Neural progenitor cell (in vitro differentiated cells): ENCODE results near the gene PPP1R36. TPM values are rescaled to one million over a fixed set of nuclear protein-coding genes. Genes with fewer than 3 reads are reported as not detected.
A peak's percentile ranks its signal among the peaks of the same experiment; 100 is the strongest.
"Not testable (repeated sequence)": the region's sequence is repeated elsewhere in the genome, so short reads cannot be mapped to it uniquely, and the experiment has no call there.

Source experiments
- DNase-seq: peaks from one replicate; pipeline ENCODE4 v3.0.0-alpha.2; 2016; ENCODE audit warnings: low spot score
- H2AFZ ChIP-seq: fragments of 200-600 bp; sonication (generic); replicated peaks from 2 replicates; pipeline ENCODE4 v1.6.1; 2016; ENCODE audit warnings: antibody characterized with exemption
- H3F3A ChIP-seq: fragments of 200-600 bp; sonication (generic); 2 replicates; pipeline ENCODE4 v1.6.1; 2016; ENCODE audit warnings: antibody characterized with exemption, low read depth
- H3K27ac ChIP-seq: fragments of 200-600 bp; sonication (generic); 2 replicates; pipeline ENCODE4 v1.5.1; 2016; ENCODE audit warnings: mild to moderate bottlenecking
- H3K27me3 ChIP-seq: fragments of 200-600 bp; sonication (generic); 2 replicates; pipeline ENCODE4 v1.6.1; 2016; ENCODE audit warnings: mild to moderate bottlenecking, moderate library complexity
- H3K36me3 ChIP-seq: fragments of 200-600 bp; sonication (generic); 2 replicates; pipeline ENCODE4 v1.5.1; 2016
- H3K4me1 ChIP-seq: fragments of 200-600 bp; sonication (generic); 2 replicates; pipeline ENCODE4 v1.6.1; 2016; ENCODE audit warnings: mixed run types
- H3K4me2 ChIP-seq: fragments of 200-600 bp; sonication (generic); 2 replicates; pipeline ENCODE4 v1.6.1; 2016
- H3K4me3 ChIP-seq: fragments of 200-600 bp; sonication (generic); 2 replicates; pipeline ENCODE4 v1.5.1; 2016
- H3K79me2 ChIP-seq: fragments of 200-600 bp; sonication (generic); 2 replicates; pipeline ENCODE4 v1.6.1; 2016; ENCODE audit warnings: low read depth
- H3K9ac ChIP-seq: fragments of 200-600 bp; sonication (generic); 2 replicates; pipeline ENCODE4 v1.6.1; 2016
- H3K9me3 ChIP-seq: fragments of 200-600 bp; sonication (generic); 2 replicates; pipeline ENCODE4 v1.5.1; 2016; ENCODE audit warnings: low read depth
- H4K20me1 ChIP-seq: fragments of 200-600 bp; sonication (generic); 2 replicates; pipeline ENCODE4 v1.6.1; 2016; ENCODE audit warnings: low read depth
- H3K27ac Mint-ChIP-seq: 3 replicates; pipeline ENCODE4 v1.8.0; 2021; ENCODE audit warnings: mixed read lengths
- H3K27me3 Mint-ChIP-seq: 2 replicates; pipeline ENCODE4 v1.8.0; 2022; ENCODE audit warnings: low read depth, mild to moderate bottlenecking, inconsistent platforms, moderate library complexity, mixed read lengths; ENCODE audit not compliant: insufficient read depth
- H3K36me3 Mint-ChIP-seq: 3 replicates; pipeline ENCODE4 v1.8.0; 2021; ENCODE audit warnings: mixed read lengths
- H3K4me1 Mint-ChIP-seq: 3 replicates; pipeline ENCODE4 v1.8.0; 2021; ENCODE audit warnings: mixed read lengths
- H3K4me3 Mint-ChIP-seq: 3 replicates; pipeline ENCODE4 v1.8.0; 2021; ENCODE audit warnings: mild to moderate bottlenecking, moderate library complexity, mixed read lengths
- H3K9me3 Mint-ChIP-seq: 3 replicates; pipeline ENCODE4 v1.8.0; 2020; ENCODE audit warnings: mixed read lengths
- EZH2 ChIP-seq: fragments of 200-600 bp; sonication (generic); IDR thresholded peaks from 2 replicates; pipeline ENCODE4 v1.6.1; 2017; ENCODE audit warnings: antibody characterized with exemption, mild to moderate bottlenecking, moderate library complexity
- EZH2phosphoT487 ChIP-seq: fragments of 200-600 bp; sonication (generic); IDR thresholded peaks from 2 replicates; pipeline ENCODE4 v1.6.1; 2017; ENCODE audit warnings: antibody characterized with exemption
- total RNA-seq: library from RNA; depleted of rRNA; stranded (reverse); fragments of >200 nt; gene quantifications from 2 replicates; pipeline ENCODE4 v1.2.3, GENCODE V29; 2015; ENCODE audit warnings: low replicate concordance
- TF ChIP-seq, protein P1 (sequence below): fragments of 200-600 bp; sonication (generic); IDR thresholded peaks from 2 replicates; pipeline ENCODE4 v1.5.1; 2017; ENCODE audit warnings: antibody characterized with exemption, mild to moderate bottlenecking

The PPP1R36 gene
- total RNA-seq, 1 donor from 2014 or later = not detected

DNA sequence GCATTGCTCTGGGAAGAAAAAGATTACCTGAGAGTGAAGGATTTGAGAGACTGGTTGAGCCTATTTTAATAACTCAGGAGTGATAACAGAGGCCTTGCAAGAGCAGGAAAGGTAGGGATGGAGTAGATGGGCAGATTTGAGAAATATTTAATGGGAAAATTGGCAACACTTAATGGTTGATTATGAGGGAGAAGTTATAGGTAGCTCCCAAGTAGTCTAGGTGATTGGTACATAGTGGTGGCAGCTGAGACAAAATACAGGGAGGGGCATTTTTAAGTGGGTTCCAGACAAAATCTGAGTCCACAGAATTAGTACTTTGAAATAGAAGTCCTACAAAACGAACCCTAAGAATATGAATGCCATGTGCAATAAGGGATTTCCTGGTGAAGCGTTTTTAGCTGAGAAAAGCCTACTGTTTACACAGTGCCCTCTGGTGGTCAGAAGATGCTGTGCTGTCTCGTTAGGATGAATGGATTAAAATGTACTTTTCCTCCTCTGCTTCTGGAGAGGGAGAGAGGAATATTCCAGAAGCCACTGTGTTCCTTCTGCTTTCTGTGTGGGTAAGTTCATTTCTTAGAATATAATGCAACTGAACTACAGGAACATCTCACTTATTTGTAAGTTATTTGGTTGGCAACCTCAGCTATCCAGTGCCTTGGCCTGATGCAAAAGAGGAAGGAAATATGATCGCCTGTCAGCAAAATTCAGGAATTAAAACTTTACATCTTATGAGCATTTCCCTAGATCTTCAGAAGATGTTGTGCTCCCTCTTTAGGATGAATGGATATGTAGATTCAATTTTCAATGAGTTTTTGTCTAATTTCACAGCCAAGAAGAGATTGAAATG lies 38.7 kb upstream of the PPP1R36 start:
- H3K27ac Mint-ChIP-seq = no peak overlapping the region

DNA sequence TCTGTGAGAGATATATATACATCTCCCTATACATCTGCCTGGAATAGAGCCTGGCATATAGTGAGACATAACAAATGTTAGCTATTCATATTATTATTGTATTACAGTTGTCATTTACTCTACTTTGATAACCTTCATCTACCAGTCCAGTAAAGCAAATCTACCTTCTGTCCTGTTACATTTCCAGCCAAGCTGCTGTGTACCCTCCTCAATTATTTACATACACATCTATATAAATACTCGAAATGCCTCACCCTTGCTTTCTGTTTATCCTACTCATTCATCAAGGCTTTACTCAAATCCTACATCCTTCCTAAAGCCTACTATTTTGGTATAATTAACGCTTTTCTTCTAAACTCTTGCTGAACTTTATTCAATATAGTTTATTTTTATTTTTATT lies 36.5 kb upstream of the PPP1R36 start:
- no peaks in the 10 kb centered on the region for H3K9me3 ChIP-seq
- Mint-ChIP-seq H3K4me1 (peaks cover 11% of the 10 kb centered on the region), H3K4me3 (no peak overlapping the region), H3K36me3 (no peaks in the 10 kb centered on the region), H3K9me3 (no peaks in the 10 kb centered on the region), H3K27me3 (no peaks in the 10 kb centered on the region), H3K27ac (no peak overlapping the region)
- H3K4me1 ChIP-seq = peaks cover 7% of the 10 kb centered on the region
- peaks cover 58% of the 10 kb centered on the region for H4K20me1 ChIP-seq
- H2AFZ ChIP-seq = no peak overlapping the region
- H3K4me2 ChIP-seq = no peak overlapping the region
- H3K36me3 ChIP-seq = no peaks in the 10 kb centered on the region
- H3K79me2 ChIP-seq = peaks cover 98% of the 10 kb centered on the region
- no peak overlapping the region for H3K27ac ChIP-seq
- no peak overlapping the region for H3K4me3 ChIP-seq
- H3K9ac ChIP-seq = no peak overlapping the region
- no peaks in the 10 kb centered on the region for H3K27me3 ChIP-seq
- TF ChIP-seq, protein P1, sequence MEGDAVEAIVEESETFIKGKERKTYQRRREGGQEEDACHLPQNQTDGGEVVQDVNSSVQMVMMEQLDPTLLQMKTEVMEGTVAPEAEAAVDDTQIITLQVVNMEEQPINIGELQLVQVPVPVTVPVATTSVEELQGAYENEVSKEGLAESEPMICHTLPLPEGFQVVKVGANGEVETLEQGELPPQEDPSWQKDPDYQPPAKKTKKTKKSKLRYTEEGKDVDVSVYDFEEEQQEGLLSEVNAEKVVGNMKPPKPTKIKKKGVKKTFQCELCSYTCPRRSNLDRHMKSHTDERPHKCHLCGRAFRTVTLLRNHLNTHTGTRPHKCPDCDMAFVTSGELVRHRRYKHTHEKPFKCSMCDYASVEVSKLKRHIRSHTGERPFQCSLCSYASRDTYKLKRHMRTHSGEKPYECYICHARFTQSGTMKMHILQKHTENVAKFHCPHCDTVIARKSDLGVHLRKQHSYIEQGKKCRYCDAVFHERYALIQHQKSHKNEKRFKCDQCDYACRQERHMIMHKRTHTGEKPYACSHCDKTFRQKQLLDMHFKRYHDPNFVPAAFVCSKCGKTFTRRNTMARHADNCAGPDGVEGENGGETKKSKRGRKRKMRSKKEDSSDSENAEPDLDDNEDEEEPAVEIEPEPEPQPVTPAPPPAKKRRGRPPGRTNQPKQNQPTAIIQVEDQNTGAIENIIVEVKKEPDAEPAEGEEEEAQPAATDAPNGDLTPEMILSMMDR = no peak
- TF ChIP-seq EZH2phosphoT487 (no peak), EZH2 (no peak)
- DNase-seq = no peak
- H3F3A ChIP-seq = peaks cover 8% of the 10 kb centered on the region

More for the DNA sequence above, 38.7 kb upstream of the PPP1R36 start:
- H3K27ac ChIP-seq = no peak overlapping the region
- peaks cover 66% of the 10 kb centered on the region for H4K20me1 ChIP-seq
- no peak overlapping the region for H3K4me2 ChIP-seq
- H3F3A ChIP-seq = peaks cover 8% of the 10 kb centered on the region
- no peaks in the 10 kb centered on the region for H3K27me3 Mint-ChIP-seq
- peak; percentile 80 for DNase-seq
- H3K4me3 ChIP-seq = no peak overlapping the region
- no peaks in the 10 kb centered on the region for H3K36me3 Mint-ChIP-seq
- TF ChIP-seq, protein P1 = peak; percentile 97
- TF ChIP-seq EZH2 = no peak
- H3K9me3 Mint-ChIP-seq = no peaks in the 10 kb centered on the region
- H3K36me3 ChIP-seq = no peaks in the 10 kb centered on the region
- peaks cover 24% of the 10 kb centered on the region for H3K4me1 Mint-ChIP-seq
- peaks cover 98% of the 10 kb centered on the region for H3K79me2 ChIP-seq
- no peaks in the 10 kb centered on the region for H3K9me3 ChIP-seq
- H3K4me3 Mint-ChIP-seq = no peak overlapping the region
- peaks cover 15% of the 10 kb centered on the region for H3K4me1 ChIP-seq
- no peak overlapping the region for H3K9ac ChIP-seq
- no peak overlapping the region for H2AFZ ChIP-seq
- no peaks in the 10 kb centered on the region for H3K27me3 ChIP-seq

DNA sequence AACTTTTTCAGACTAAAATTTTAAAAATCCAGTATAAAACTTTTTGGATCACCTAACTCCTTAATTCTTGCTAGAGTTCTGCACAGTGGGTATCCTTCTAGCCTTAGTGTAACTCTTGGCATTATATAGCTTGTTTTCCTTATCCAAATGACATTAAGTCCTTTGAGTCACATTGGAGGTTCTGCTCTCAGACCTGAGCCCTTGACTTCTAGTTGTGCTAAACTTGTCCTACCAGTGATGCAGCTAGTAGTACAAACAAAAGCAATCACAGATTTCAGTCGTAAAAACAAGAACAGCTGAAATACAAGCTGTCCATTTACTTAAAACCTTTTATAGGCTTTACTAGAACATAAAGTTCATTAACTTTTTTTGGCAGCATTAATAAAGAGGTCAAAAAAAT lies 34.7 kb upstream of the PPP1R36 start:
- Mint-ChIP-seq H3K36me3 (no peaks in the 10 kb centered on the region), H3K4me3 (no peak overlapping the region)

DNA sequence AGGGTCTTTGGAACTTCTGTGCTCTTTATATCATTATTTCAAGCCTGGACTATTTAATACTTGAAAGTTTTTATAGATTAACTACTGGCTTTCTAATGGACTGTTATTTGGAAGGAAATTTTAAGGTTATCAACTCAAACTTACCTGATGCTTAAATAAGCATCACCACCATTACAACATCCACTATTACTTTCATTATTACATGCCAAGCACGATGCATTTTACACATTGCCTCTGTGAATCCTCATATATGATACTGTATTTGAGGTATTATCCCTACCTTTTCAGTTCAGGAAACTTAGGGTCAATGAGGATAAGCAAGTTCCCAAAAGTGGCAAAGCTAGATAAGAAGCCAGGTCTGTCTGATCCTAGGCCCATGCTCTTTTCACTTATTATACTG lies 32.8 kb upstream of the PPP1R36 start:
- Histone ChIP-seq H3K9ac (no peak overlapping the region), H3K27me3 (no peaks in the 10 kb centered on the region), H3K4me2 (no peak overlapping the region), H3K79me2 (peaks cover 90% of the 10 kb centered on the region), H4K20me1 (peaks cover 37% of the 10 kb centered on the region), H3F3A (peaks cover under 1% of the 10 kb centered on the region), H3K4me1 (no peaks in the 10 kb centered on the region), H3K9me3 (no peaks in the 10 kb centered on the region), H3K36me3 (no peaks in the 10 kb centered on the region), H2AFZ (no peak overlapping the region), H3K4me3 (no peak overlapping the region), H3K27ac (no peak overlapping the region)
- H3K36me3 Mint-ChIP-seq = no peaks in the 10 kb centered on the region
- H3K4me1 Mint-ChIP-seq = no peaks in the 10 kb centered on the region
- TF ChIP-seq EZH2 (no peak), EZH2phosphoT487 (no peak)
- TF ChIP-seq, protein P1 = no peak
- H3K9me3 Mint-ChIP-seq = no peaks in the 10 kb centered on the region
- no peak for DNase-seq
- H3K27me3 Mint-ChIP-seq = peaks cover 2% of the 10 kb centered on the region
- no peak overlapping the region for H3K4me3 Mint-ChIP-seq
- H3K27ac Mint-ChIP-seq = no peak overlapping the region

More for the DNA sequence above, 34.7 kb upstream of the PPP1R36 start:
- Histone ChIP-seq H2AFZ (no peak overlapping the region), H3K4me2 (no peak overlapping the region), H3K9ac (no peak overlapping the region), H4K20me1 (peaks cover 50% of the 10 kb centered on the region), H3K36me3 (no peaks in the 10 kb centered on the region), H3K79me2 (peaks cover 99% of the 10 kb centered on the region), H3K4me3 (no peak overlapping the region), H3K27ac (no peak overlapping the region), H3K27me3 (no peaks in the 10 kb centered on the region), H3F3A (peaks cover 6% of the 10 kb centered on the region), H3K4me1 (no peaks in the 10 kb centered on the region), H3K9me3 (no peaks in the 10 kb centered on the region)
- no peak for TF ChIP-seq EZH2
- Mint-ChIP-seq H3K4me1 (peaks cover 7% of the 10 kb centered on the region), H3K27ac (no peak overlapping the region), H3K9me3 (no peaks in the 10 kb centered on the region), H3K27me3 (peaks cover 2% of the 10 kb centered on the region)
- no peak for DNase-seq

DNA sequence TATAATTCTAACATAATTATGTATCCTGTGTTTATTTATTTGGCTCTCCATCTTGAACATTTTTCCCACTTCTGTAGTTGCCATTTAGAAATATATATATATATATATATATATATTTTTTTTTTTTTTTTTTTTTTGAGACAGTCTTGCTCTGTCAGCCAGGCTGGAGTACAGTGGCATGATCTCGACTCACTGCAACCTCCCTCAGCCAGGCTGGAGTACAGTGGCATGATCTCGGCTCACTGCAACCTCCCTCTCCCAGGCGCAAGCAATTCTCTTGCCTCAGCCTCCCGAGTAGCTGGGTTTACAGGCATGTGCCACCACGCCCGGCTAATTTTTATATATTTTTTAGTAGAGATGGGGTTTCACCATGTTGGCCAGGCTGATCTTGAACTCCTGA lies 32.1 kb upstream of the PPP1R36 start:
- H3K9me3 Mint-ChIP-seq, H3K4me3 ChIP-seq, H3K4me1 ChIP-seq, H3K27ac ChIP-seq, H3K4me2 ChIP-seq, H3K27ac Mint-ChIP-seq, H3K27me3 ChIP-seq, H3K4me3 Mint-ChIP-seq, H3K36me3 ChIP-seq, H3K9me3 ChIP-seq, H2AFZ ChIP-seq, H3F3A ChIP-seq, H3K36me3 Mint-ChIP-seq, H3K4me1 Mint-ChIP-seq, H3K27me3 Mint-ChIP-seq, H3K9ac ChIP-seq, DNase-seq: not testable (repeated sequence)
- peaks cover 41% of the 10 kb centered on the region for H4K20me1 ChIP-seq
- peaks cover 83% of the 10 kb centered on the region for H3K79me2 ChIP-seq
